Caco-2 (cell line): ENCODE data around the gene MDFIC2. TPM values are rescaled to one million over a fixed set of nuclear protein-coding genes. Genes with fewer than 3 reads are reported as not detected.
"Not testable (repeated sequence)": the region's sequence is repeated elsewhere in the genome, so short reads cannot be mapped to it uniquely, and the experiment has no call there.

Experiments
- BruUV-seq: library from RNA; stranded (reverse); fragments of 400-500 nt; replicated peaks from 2 replicates; lab custom pipeline; 2021; lab: Mats Ljungman, UMichigan
- CTCF ChIA-PET: fragments of 300-600 bp; sonication (Branson Sonifier 250); formaldehyde crosslinking; loops from one replicate; lab custom pipeline; 2022; ENCODE audit warnings: antibody characterized with exemption; lab: Charles Lee
- POLR2A ChIA-PET: fragments of 300-600 bp; sonication (Branson Sonifier 250); formaldehyde crosslinking; loops from one replicate; lab custom pipeline; 2022; ENCODE audit warnings: antibody characterized with exemption; lab: Charles Lee
- DNase-seq, 2 experiments: peaks; one replicate each; pipeline versions ENCODE4 v3.0.0 to v3.0.0-alpha.2; 2020 to 2022
- H3K27me3 ChIP-seq: replicated peaks from 2 replicates; pipeline ENCODE4 v1.6.0; 2011; ENCODE audit warnings: low read length; ENCODE audit not compliant: control insufficient read depth, insufficient read depth
- H3K36me3 ChIP-seq: 2 replicates; pipeline ENCODE4 v1.5.1; 2011; ENCODE audit warnings: low read length; ENCODE audit not compliant: control insufficient read depth, insufficient read depth
- H3K4me1 ChIP-seq: fragments of 250-450 bp; sonication (Bioruptor Pico); 2 replicates; pipeline ENCODE4 v1.5.1; 2020; ENCODE audit warnings: mild to moderate bottlenecking
- H3K4me3 ChIP-seq: 2 replicates; pipeline ENCODE4 v1.5.1; 2011; ENCODE audit warnings: low read depth, mild to moderate bottlenecking, control low read depth, low read length
- H3K9me3 ChIP-seq: fragments of 250-450 bp; sonication (Bioruptor Pico); 2 replicates; pipeline ENCODE4 v1.5.1; 2020; ENCODE audit warnings: mild to moderate bottlenecking, moderate library complexity
- H3K27ac Mint-ChIP-seq: one replicate; pipeline ENCODE4 v1.8.0; 2022; ENCODE audit warnings: mixed read lengths; ENCODE audit not compliant: unreplicated experiment
- H3K27me3 Mint-ChIP-seq: one replicate; pipeline ENCODE4 v1.8.0; 2022; ENCODE audit warnings: mixed read lengths; ENCODE audit not compliant: insufficient read depth, unreplicated experiment
- H3K36me3 Mint-ChIP-seq: one replicate; pipeline ENCODE4 v1.8.0; 2022; ENCODE audit warnings: mild to moderate bottlenecking, mixed read lengths; ENCODE audit not compliant: insufficient read depth, unreplicated experiment
- H3K4me1 Mint-ChIP-seq: one replicate; pipeline ENCODE4 v1.8.0; 2022; ENCODE audit warnings: low read depth, mixed read lengths; ENCODE audit not compliant: unreplicated experiment
- H3K4me3 Mint-ChIP-seq: one replicate; pipeline ENCODE4 v1.8.0; 2022; ENCODE audit warnings: mild to moderate bottlenecking, moderate library complexity, mixed read lengths; ENCODE audit not compliant: unreplicated experiment
- H3K9me3 Mint-ChIP-seq: one replicate; pipeline ENCODE4 v1.8.0; 2022; ENCODE audit warnings: mixed read lengths; ENCODE audit not compliant: unreplicated experiment
- intact Hi-C: fragments of 100-400 bp; cut with micrococcal nuclease; formaldehyde crosslinking; loops from one replicate; pipeline ENCODE4 v1.10.0; 2022; ENCODE audit not compliant: unreplicated experiment
- total RNA-seq: library from RNA; stranded (reverse); gene quantifications from 2 replicates; pipeline ENCODE4 v1.2.3, GENCODE V29; 2022
- TF ChIP-seq, protein P1 (sequence below), 2 experiments: fragments of 200-600 bp in 1 of 2; IDR thresholded peaks; 1 replicate in 1 of 2; 2 replicates in 1 of 2; pipeline versions ENCODE4 v1.5.1 to v1.8.0; 2011 to 2022; ENCODE audit warnings: antibody characterized with exemption in 1 of 2, control low read depth in 1 of 2, inconsistent platforms in 1 of 2, low read depth in 1 of 2, low read length in 1 of 2, mild to moderate bottlenecking in 1 of 2, moderate library complexity in 1 of 2; ENCODE audit not compliant: insufficient read depth in 1 of 2, severe bottlenecking in 1 of 2, unreplicated experiment in 1 of 2

The MDFIC2 gene
- total RNA-seq, 1 experiment from 2014 or later = not detected

DNA sequence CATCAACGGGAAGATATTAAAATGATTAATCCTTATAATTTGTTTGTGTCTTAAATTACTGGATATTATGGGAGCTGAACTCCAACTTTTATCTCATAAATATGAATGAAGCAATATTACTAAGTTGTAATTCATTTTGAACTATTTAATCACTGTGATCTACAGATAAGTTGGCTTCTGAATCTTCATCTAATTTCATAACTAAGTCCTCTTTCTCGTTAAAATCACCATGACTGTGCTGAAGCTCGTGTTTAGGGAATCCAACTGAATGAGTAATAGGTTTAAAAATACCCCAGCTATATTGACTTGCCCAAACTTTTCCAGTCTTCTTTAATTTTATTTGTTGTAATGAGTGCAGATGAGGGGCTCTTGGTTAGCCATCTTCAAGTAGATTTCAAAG is 14.1 kb downstream of the MDFIC2 start:
- H3K4me3 Mint-ChIP-seq = no peak overlapping the region
- no peaks in the 10 kb centered on the region for H3K4me1 Mint-ChIP-seq
- no peaks in the 10 kb centered on the region for H3K36me3 Mint-ChIP-seq
- no peaks in the 10 kb centered on the region for H3K27me3 ChIP-seq
- H3K4me1 ChIP-seq = peaks cover 5% of the 10 kb centered on the region; the same call in 1 of the 2 replicates
- no peak for DNase-seq
- TF ChIP-seq, protein P1, sequence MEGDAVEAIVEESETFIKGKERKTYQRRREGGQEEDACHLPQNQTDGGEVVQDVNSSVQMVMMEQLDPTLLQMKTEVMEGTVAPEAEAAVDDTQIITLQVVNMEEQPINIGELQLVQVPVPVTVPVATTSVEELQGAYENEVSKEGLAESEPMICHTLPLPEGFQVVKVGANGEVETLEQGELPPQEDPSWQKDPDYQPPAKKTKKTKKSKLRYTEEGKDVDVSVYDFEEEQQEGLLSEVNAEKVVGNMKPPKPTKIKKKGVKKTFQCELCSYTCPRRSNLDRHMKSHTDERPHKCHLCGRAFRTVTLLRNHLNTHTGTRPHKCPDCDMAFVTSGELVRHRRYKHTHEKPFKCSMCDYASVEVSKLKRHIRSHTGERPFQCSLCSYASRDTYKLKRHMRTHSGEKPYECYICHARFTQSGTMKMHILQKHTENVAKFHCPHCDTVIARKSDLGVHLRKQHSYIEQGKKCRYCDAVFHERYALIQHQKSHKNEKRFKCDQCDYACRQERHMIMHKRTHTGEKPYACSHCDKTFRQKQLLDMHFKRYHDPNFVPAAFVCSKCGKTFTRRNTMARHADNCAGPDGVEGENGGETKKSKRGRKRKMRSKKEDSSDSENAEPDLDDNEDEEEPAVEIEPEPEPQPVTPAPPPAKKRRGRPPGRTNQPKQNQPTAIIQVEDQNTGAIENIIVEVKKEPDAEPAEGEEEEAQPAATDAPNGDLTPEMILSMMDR (IDR thresholded peaks at IDR 0.05; ENCODE audit: insufficient read depth in 1 of 2, low read depth in 1 of 2, low read length in 1 of 2, severe bottlenecking in 1 of 2, unreplicated experiment in 1 of 2) = no peak
- no peaks in the 10 kb centered on the region for H3K36me3 ChIP-seq
- no peaks in the 10 kb centered on the region for H3K9me3 ChIP-seq
- CTCF ChIA-PET = no interaction called here
- no peak overlapping the region for H3K27ac Mint-ChIP-seq
- no peaks in the 10 kb centered on the region for H3K9me3 Mint-ChIP-seq
- intact Hi-C loops = no loop called here
- no TSS peak for BruUV-seq
- POLR2A ChIA-PET = no interaction called here
- no peak overlapping the region for H3K4me3 ChIP-seq
- peaks cover 10% of the 10 kb centered on the region for H3K27me3 Mint-ChIP-seq

DNA sequence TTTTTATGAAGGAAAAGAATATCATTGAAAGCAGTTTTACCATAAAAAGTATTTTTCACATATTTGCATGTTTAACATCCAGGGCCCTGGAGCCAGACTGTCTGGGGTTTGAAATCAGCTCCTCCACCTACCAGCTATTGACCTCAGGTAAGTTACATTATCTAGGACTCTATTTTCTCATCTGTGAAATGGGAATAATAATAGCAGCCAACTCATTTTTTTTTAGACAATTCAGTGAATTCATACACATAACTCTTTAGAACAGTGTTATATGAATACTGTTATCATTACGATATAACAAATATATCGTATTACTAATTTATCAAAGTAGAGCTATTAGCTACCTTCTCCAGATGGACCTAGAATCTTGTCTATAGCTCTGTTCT is 21.3 kb downstream of the MDFIC2 start:
- ChIA-PET POLR2A (no interaction called here), CTCF (no interaction called here)
- no peaks in the 10 kb centered on the region for H3K4me1 ChIP-seq
- H3K36me3 Mint-ChIP-seq = no peaks in the 10 kb centered on the region
- peak overlapping the region; percentile 71 for H3K4me3 Mint-ChIP-seq
- no TSS peak for BruUV-seq
- peak overlapping the region; percentile 2; the same call in 1 of the 2 replicates for H3K4me3 ChIP-seq
- H3K27me3 Mint-ChIP-seq = no peaks in the 10 kb centered on the region
- no peaks in the 10 kb centered on the region for H3K27me3 ChIP-seq
- TF ChIP-seq, protein P1 (IDR thresholded peaks at IDR 0.05; ENCODE audit: insufficient read depth in 1 of 2, low read depth in 1 of 2, low read length in 1 of 2, severe bottlenecking in 1 of 2, unreplicated experiment in 1 of 2) = no peak
- H3K27ac Mint-ChIP-seq = no peak overlapping the region
- no peaks in the 10 kb centered on the region for H3K9me3 ChIP-seq
- no peaks in the 10 kb centered on the region for H3K36me3 ChIP-seq
- H3K4me1 Mint-ChIP-seq = no peaks in the 10 kb centered on the region
- no peak for DNase-seq
- no peaks in the 10 kb centered on the region for H3K9me3 Mint-ChIP-seq
- intact Hi-C loops = no loop called here

DNA sequence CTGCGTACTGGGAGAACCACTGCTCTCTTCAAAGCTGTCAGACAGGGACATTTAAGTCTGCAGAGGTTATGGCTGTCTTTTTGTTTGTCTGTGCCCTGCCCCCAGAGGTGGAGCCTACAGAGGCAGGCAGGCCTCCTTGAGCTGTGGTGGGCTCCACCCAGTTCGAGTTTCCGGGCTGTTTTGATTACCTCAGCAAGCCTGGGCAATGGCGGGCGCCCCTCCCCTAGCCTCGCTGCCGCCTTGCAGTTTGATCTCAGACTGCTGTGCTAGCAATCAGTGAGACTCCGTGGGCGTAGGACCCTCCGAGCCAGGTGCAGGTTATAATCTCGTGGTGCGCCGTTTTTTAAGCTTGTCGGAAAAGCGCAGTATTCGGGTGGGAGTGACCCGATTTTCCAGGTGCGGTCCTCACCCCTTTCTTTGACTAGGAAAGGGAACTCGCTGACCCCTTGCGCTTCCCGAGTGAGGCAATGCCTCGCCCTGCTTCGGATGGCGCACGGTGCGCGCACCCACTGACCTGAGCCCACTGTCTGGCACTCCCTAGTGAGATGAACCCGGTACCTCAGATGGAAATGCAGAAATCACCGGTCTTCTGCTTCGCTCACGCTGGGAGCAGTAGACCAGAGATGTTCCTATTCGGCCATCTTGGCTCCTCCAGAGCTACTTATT is 21.9 kb downstream of the MDFIC2 start:
- H3K27me3 Mint-ChIP-seq, H3K36me3 Mint-ChIP-seq, H3K4me1 Mint-ChIP-seq, H3K9me3 Mint-ChIP-seq, H3K36me3 ChIP-seq, H3K9me3 ChIP-seq, CTCF ChIA-PET, H3K27ac Mint-ChIP-seq, BruUV-seq, POLR2A ChIA-PET, H3K27me3 ChIP-seq, H3K4me1 ChIP-seq, intact Hi-C loops: not testable (repeated sequence)
- peak overlapping the region; percentile 71 for H3K4me3 Mint-ChIP-seq
- peak overlapping the region; percentile 2; the same call in 1 of the 2 replicates for H3K4me3 ChIP-seq
- DNase-seq = peak; percentile 7 to 38
